Suprapubic skin (tissue), 4 donors: ENCODE results near the gene STAT3. TPM values are rescaled to one million over a fixed set of nuclear protein-coding genes. Genes with fewer than 3 reads are reported as not detected.
A peak's percentile ranks its signal among the peaks of the same experiment; 100 is the strongest.

Experiments
- DNase-seq, 2 donors: peaks; one replicate each; pipeline ENCODE4 v3.0.0-alpha.2; 2019; ENCODE audit warnings: low spot score in 2 of 2
- H3K27ac ChIP-seq: fragments of 200-600 bp; sonication (generic); one replicate; pipeline ENCODE4 v1.5.1; 2019
- H3K27me3 ChIP-seq: fragments of 200-600 bp; sonication (generic); one replicate; pipeline ENCODE4 v1.5.1; 2019
- H3K36me3 ChIP-seq: fragments of 200-600 bp; sonication (generic); one replicate; pipeline ENCODE4 v1.5.1; 2019
- H3K4me1 ChIP-seq: fragments of 200-600 bp; sonication (generic); one replicate; pipeline ENCODE4 v1.5.1; 2019
- H3K4me3 ChIP-seq: fragments of 200-600 bp; sonication (generic); one replicate; pipeline ENCODE4 v1.5.1; 2019; ENCODE audit warnings: mild to moderate bottlenecking
- H3K9me3 ChIP-seq: fragments of 200-600 bp; sonication (generic); one replicate; pipeline ENCODE4 v1.5.1; 2019
- CTCF ChIP-seq, 2 donors: fragments of 200-600 bp in 1 of 2; fragments of 450-650 bp in 1 of 2; sonication (generic) in 1 of 2; IDR thresholded peaks; one replicate each; pipeline ENCODE4 v1.5.1; 2016 to 2019; ENCODE audit warnings: antibody characterized with exemption in 2 of 2, mild to moderate bottlenecking in 1 of 2, moderate library complexity in 1 of 2
- EP300 ChIP-seq: sonication (generic); formaldehyde crosslinking; IDR thresholded peaks from one replicate; pipeline ENCODE4 v1.6.1; 2017; ENCODE audit warnings: antibody characterized with exemption
- POLR2A ChIP-seq, 2 donors: fragments of 450-650 bp; IDR thresholded peaks; one replicate each; pipeline ENCODE4 v1.6.1; 2017; ENCODE audit warnings: antibody characterized with exemption in 2 of 2, mild to moderate bottlenecking in 2 of 2, moderate library complexity in 2 of 2
- POLR2AphosphoS5 ChIP-seq, 3 donors: sonication (generic); formaldehyde crosslinking; IDR thresholded peaks; one replicate each; pipeline ENCODE4 v1.6.1; 2017; ENCODE audit warnings: antibody characterized with exemption in 3 of 3
- WGBS: methylation state at CpG from one replicate; pipeline ENCODE4 v1.1.5; 2018; 5-methylcytosine and 5-hydroxymethylcytosine counted together
- total RNA-seq, 4 donors: library from RNA; depleted of rRNA; stranded (reverse); fragments of >200 nt; gene quantifications; one replicate each; pipeline ENCODE4 v1.1.0, GENCODE V29; 2016

STAT3 gene
- total RNA-seq, 4 donors from 2014 or later: 144 to 174 (median 152) TPM

- 5% methylated on average over 25 of the region's 88 CpGs for WGBS
- Histone ChIP-seq H3K4me1 (peaks cover 62% of the 10 kb centered on the region), H3K27ac (peak within 1 kb of the TSS; percentile 85), H3K36me3 (peaks cover 8% of the 10 kb centered on the region), H3K27me3 (no peaks in the 10 kb centered on the region), H3K9me3 (no peaks in the 10 kb centered on the region), H3K4me3 (peak within 1 kb of the TSS; percentile 70)
- DNase-seq: peak; percentile 95 to 97
- TF ChIP-seq EP300: no peak
- TF ChIP-seq POLR2A (IDR thresholded peaks at IDR 0.05): peak; percentile 18 to 87
- TF ChIP-seq POLR2AphosphoS5 (IDR thresholded peaks at IDR 0.05): peak in 2 of 3 donors; percentile 15 to 57
- TF ChIP-seq CTCF (IDR thresholded peaks at IDR 0.05): no peak
These were observed 100.1 kb downstream of the STAT3 start, which contains the start of gene STAT5A for GRCh38 chr17:42287977-42288802. Gene STAT5A (plus strand): TSS chr17:42288498. CDS start chr17:42289412, 914 bp downstream.

DNA sequence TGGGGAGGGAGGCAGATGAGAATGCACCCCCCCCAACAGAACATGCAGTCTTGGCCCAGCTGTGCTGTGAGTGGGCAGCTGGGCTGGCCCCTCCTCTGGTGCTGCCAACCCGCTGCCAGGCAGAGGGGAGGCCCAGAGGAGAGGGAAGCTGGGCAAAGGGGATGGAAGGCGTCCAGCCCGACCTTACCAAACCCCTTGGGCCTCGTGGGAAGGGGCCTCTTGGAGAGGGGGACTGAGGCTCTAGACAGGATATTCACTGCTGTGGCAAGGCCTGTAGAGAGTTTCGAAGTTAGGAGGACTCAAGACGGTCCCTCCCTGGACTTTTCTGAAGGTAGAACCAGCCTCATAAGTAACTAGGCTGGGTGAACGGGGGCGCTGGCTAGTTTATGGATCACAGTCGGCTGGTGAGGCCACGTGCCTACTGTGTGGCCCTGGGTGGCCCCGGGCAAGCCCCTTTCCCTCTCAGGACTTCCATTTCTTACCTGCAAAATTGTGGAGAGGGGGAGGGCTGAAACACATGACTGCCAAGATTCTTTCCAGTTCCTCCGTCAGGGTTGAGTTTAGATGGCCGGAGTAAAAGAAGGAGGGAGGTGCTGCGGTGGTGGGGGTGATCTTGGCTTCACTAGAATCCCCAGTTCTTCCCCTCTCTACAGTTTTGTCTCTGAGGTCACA is 100.8 kb downstream of the STAT3 start:
- Histone ChIP-seq H3K4me1 (peaks cover 68% of the 10 kb centered on the region), H3K27ac (peak overlapping the region; percentile 85), H3K36me3 (peaks cover 5% of the 10 kb centered on the region), H3K4me3 (peak overlapping the region; percentile 70), H3K27me3 (no peaks in the 10 kb centered on the region), H3K9me3 (no peaks in the 10 kb centered on the region)
- TF ChIP-seq CTCF (IDR thresholded peaks at IDR 0.05) (no peak), POLR2AphosphoS5 (IDR thresholded peaks at IDR 0.05) (no peak), POLR2A (IDR thresholded peaks at IDR 0.05) (no peak), EP300 (no peak)
- 4% methylated on average over 14 of the region's 14 CpGs for WGBS
- peak; percentile 71 to 77 for DNase-seq

- DNase-seq: peak; percentile 76 to 87
- 5% methylated on average over 5 of the region's 5 CpGs for WGBS
- Histone ChIP-seq H3K4me3 (peak overlapping the region; percentile 70), H3K27ac (peak overlapping the region; percentile 85), H3K4me1 (peaks cover 63% of the 10 kb centered on the region), H3K27me3 (no peaks in the 10 kb centered on the region), H3K36me3 (no peaks in the 10 kb centered on the region), H3K9me3 (no peaks in the 10 kb centered on the region)
- no peak for TF ChIP-seq POLR2A (IDR thresholded peaks at IDR 0.05)
- TF ChIP-seq POLR2AphosphoS5 (IDR thresholded peaks at IDR 0.05): no peak
- no peak for TF ChIP-seq CTCF (IDR thresholded peaks at IDR 0.05)
- TF ChIP-seq EP300: no peak
These were observed 101.6 kb downstream of the STAT3 start for GRCh38 chr17:42286411-42287221.

- DNase-seq: peak; percentile 37 to 45
- Histone ChIP-seq H3K27me3 (no peaks in the 10 kb centered on the region), H3K36me3 (no peaks in the 10 kb centered on the region), H3K9me3 (no peaks in the 10 kb centered on the region), H3K4me3 (no peak overlapping the region), H3K4me1 (peaks cover 57% of the 10 kb centered on the region), H3K27ac (no peak overlapping the region)
- 89% methylated on average over 11 of the region's 11 CpGs for WGBS
- TF ChIP-seq CTCF (IDR thresholded peaks at IDR 0.05): no peak
- TF ChIP-seq POLR2A (IDR thresholded peaks at IDR 0.05): no peak
- TF ChIP-seq EP300: no peak
These were observed 102.7 kb downstream of the STAT3 start for GRCh38 chr17:42285346-42286050.
